ENCODE measurements around the gene PXMP2. TPM values are rescaled to one million over a fixed set of nuclear protein-coding genes. Genes with fewer than 3 reads are reported as not detected.

Gene PXMP2
- total RNA-seq, 6 experiments from 2014 or later = 19.8 to 22.6 (median 21.9) TPM

GRCh38 chr12:132734206-132734605 lies 46.8 kb downstream of the PXMP2 start:
- Mint-ChIP-seq H3K27me3 (ENCODE audit: insufficient read depth) (peaks cover 5% of the 10 kb centered on the region), H3K36me3 (ENCODE audit: low read depth) (peaks cover 66% of the 10 kb centered on the region), H3K9me3 (no peaks in the 10 kb centered on the region), H3K27ac (no peak overlapping the region), H3K4me3 (no peak overlapping the region), H3K4me1 (ENCODE audit: low read depth) (peaks cover 6% of the 10 kb centered on the region; the same call in 1 of the 2 replicates)
- no peak for TF ChIP-seq CTCF (IDR thresholded peaks at IDR 0.05)
- DNase-seq = no peak

- no peak for TF ChIP-seq CTCF (IDR thresholded peaks at IDR 0.05)
- Mint-ChIP-seq H3K36me3 (ENCODE audit: low read depth) (peaks cover 62% of the 10 kb centered on the region), H3K9me3 (no peaks in the 10 kb centered on the region), H3K4me1 (ENCODE audit: low read depth) (no peaks in the 10 kb centered on the region), H3K27me3 (ENCODE audit: insufficient read depth) (peaks cover 2% of the 10 kb centered on the region), H3K27ac (no peak overlapping the region), H3K4me3 (no peak overlapping the region; the same call in 1 of the 2 replicates)
- no peak for DNase-seq
Measured at GRCh38 chr12:132735496-132735895, 48.1 kb downstream of the PXMP2 start.

GRCh38 chr12:132736378-132736777 lies 49.0 kb downstream of the PXMP2 start:
- H3K4me3 Mint-ChIP-seq = no peak overlapping the region

GRCh38 chr12:132736913-132737312 lies 49.5 kb downstream of the PXMP2 start:
- Mint-ChIP-seq H3K36me3 (ENCODE audit: low read depth) (peaks cover 55% of the 10 kb centered on the region), H3K27me3 (ENCODE audit: insufficient read depth) (peaks cover 2% of the 10 kb centered on the region), H3K4me3 (no peak overlapping the region), H3K9me3 (no peaks in the 10 kb centered on the region), H3K4me1 (ENCODE audit: low read depth) (no peaks in the 10 kb centered on the region), H3K27ac (no peak overlapping the region)
- no peak for TF ChIP-seq CTCF (IDR thresholded peaks at IDR 0.05)
- no peak for DNase-seq

More at GRCh38 chr12:132736378-132736777, 49.0 kb downstream of the PXMP2 start:
- no peaks in the 10 kb centered on the region for H3K9me3 Mint-ChIP-seq
- DNase-seq = no peak
- no peak overlapping the region for H3K27ac Mint-ChIP-seq
- peaks cover 59% of the 10 kb centered on the region for H3K36me3 Mint-ChIP-seq (ENCODE audit: low read depth)
- TF ChIP-seq CTCF (IDR thresholded peaks at IDR 0.05) = no peak
- H3K4me1 Mint-ChIP-seq (ENCODE audit: low read depth) = no peaks in the 10 kb centered on the region
- peaks cover 2% of the 10 kb centered on the region for H3K27me3 Mint-ChIP-seq (ENCODE audit: insufficient read depth)

- H3K4me3 Mint-ChIP-seq = no peak overlapping the region
- H3K27ac Mint-ChIP-seq = no peak overlapping the region
- no peaks in the 10 kb centered on the region; the same call in none of the 2 replicates for H3K27me3 Mint-ChIP-seq (ENCODE audit: insufficient read depth)
- no peaks in the 10 kb centered on the region for H3K9me3 Mint-ChIP-seq
- H3K36me3 Mint-ChIP-seq (ENCODE audit: low read depth) = peaks cover 51% of the 10 kb centered on the region
- DNase-seq = no peak
- no peak for TF ChIP-seq CTCF (IDR thresholded peaks at IDR 0.05)
- H3K4me1 Mint-ChIP-seq (ENCODE audit: low read depth) = no peaks in the 10 kb centered on the region
Measured at GRCh38 chr12:132739600-132740312, 52.4 kb downstream of the PXMP2 start.

All from HFFc6 (cell line).